Natural killer cell treated with Interleukin-12 subunit alpha and Interleukin-12 subunit beta and Interleukin-15 and Interleukin-18, amount 100 ng/mL, for 72 hours (primary cell): ENCODE results near the gene UPB1. TPM values are rescaled to one million over a fixed set of nuclear protein-coding genes. Genes with fewer than 3 reads are reported as not detected.
A peak's percentile ranks its signal among the peaks of the same experiment; 100 is the strongest.

Source experiments
- ATAC-seq, 2 donors: fragments of 150-1000 bp; cut with Tn5 transposase in 1 of 2; sonication (Bioruptor Pico), chemical (Tn5 transposase) in 1 of 2; 2 replicates each; pipeline ENCODE4 v1.10.0; 2021
- DNase-seq: peaks from one replicate; pipeline ENCODE4 v3.0.0; 2022; ENCODE audit warnings: low spot score
- H3K27ac Mint-ChIP-seq, 2 donors: 1 replicate in 1 of 2; 2 replicates in 1 of 2; pipeline ENCODE4 v1.8.0; 2022; ENCODE audit warnings: mixed read lengths in 2 of 2, mild to moderate bottlenecking in 1 of 2, moderate library complexity in 1 of 2
- H3K27me3 Mint-ChIP-seq, 2 donors: 1 replicate in 1 of 2; 2 replicates in 1 of 2; pipeline ENCODE4 v1.8.0; 2022; ENCODE audit warnings: mixed read lengths in 2 of 2
- H3K36me3 Mint-ChIP-seq: one replicate; pipeline ENCODE4 v1.8.0; 2022; ENCODE audit warnings: mixed read lengths
- H3K4me1 Mint-ChIP-seq, 2 donors: 1 replicate in 1 of 2; 2 replicates in 1 of 2; pipeline ENCODE4 v1.8.0; 2022; ENCODE audit warnings: low read depth in 2 of 2, mixed read lengths in 2 of 2, mild to moderate bottlenecking in 1 of 2
- H3K4me3 Mint-ChIP-seq: one replicate; pipeline ENCODE4 v1.8.0; 2022; ENCODE audit warnings: mixed read lengths
- H3K9me3 Mint-ChIP-seq: 2 replicates; pipeline ENCODE4 v1.8.0; 2022; ENCODE audit warnings: mixed read lengths
- total RNA-seq, 2 donors: library from RNA; stranded (reverse); gene quantifications; one replicate each; pipeline ENCODE4 v1.2.3, GENCODE V29; 2022

UPB1 gene
- total RNA-seq, 2 donors from 2014 or later: 0.84 to 1.9 TPM

GRCh38 chr22:24502541-24502940, 7.4 kb downstream of the UPB1 start:
- Mint-ChIP-seq H3K27ac (peak overlapping the region in 1 of 2 donors; percentile 84), H3K27me3 (no peaks in the 10 kb centered on the region), H3K4me3 (no peak overlapping the region), H3K4me1 (peaks cover 35 to 41% of the 10 kb centered on the region in 2 donors), H3K36me3 (no peaks in the 10 kb centered on the region), H3K9me3 (no peaks in the 10 kb centered on the region)
- DNase-seq: no peak
- ATAC-seq: no peak

DNA sequence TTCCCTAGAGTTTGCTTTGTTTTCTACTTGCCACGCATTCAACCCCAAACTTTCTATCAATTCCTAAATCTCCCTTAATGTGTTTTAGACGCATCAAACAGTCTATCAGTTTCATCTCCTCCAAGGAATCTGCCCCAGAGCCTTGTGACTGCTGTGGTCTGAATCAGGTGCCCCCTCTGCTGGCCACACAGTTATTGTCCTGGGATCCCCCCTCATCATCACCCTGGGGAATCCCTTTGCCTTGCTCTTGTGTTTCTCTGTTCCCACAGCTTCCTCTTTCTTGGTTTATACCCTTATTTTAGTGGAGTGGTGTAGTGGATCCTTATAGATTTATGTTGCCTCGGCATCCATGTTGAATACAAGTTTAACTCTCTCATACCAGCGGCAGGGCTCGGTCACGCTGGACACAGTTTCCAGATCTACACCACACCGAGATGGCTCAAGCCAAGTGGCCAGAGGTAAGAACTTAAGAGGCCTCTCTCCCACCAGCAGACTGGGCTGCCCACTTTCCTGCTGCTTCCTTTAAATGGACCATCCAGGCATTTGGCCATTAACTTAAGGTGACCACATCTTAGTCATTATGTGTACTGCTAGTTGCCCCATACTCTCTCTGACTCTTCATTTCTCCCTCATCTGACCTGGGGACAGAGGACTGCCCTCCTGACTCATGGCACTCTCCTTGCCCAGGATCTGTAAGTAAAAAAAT, 8.2 kb downstream of the UPB1 start:
- peak overlapping the region; percentile 23 for H3K4me3 Mint-ChIP-seq
- no peaks in the 10 kb centered on the region for H3K9me3 Mint-ChIP-seq
- H3K27ac Mint-ChIP-seq: peak overlapping the region; percentile 28 to 84
- no peaks in the 10 kb centered on the region for H3K27me3 Mint-ChIP-seq
- H3K36me3 Mint-ChIP-seq: no peaks in the 10 kb centered on the region
- ATAC-seq (peak; percentile 83 to 88), DNase-seq (peak; percentile 81)
- peaks cover 28 to 34% of the 10 kb centered on the region in 2 donors for H3K4me1 Mint-ChIP-seq

GRCh38 chr22:24503843-24504338, 8.8 kb downstream of the UPB1 start:
- ATAC-seq (peak in 1 of 2 donors; percentile 38), DNase-seq (no peak)
- no peaks in the 10 kb centered on the region for H3K27me3 Mint-ChIP-seq
- peak overlapping the region; percentile 28 to 84 for H3K27ac Mint-ChIP-seq
- H3K4me1 Mint-ChIP-seq: peaks cover 26 to 30% of the 10 kb centered on the region in 2 donors
- H3K4me3 Mint-ChIP-seq: peak overlapping the region; percentile 23
- no peaks in the 10 kb centered on the region for H3K36me3 Mint-ChIP-seq
- H3K9me3 Mint-ChIP-seq: no peaks in the 10 kb centered on the region

GRCh38 chr22:24504540-24504939, 9.4 kb downstream of the UPB1 start:
- no peaks in the 10 kb centered on the region for H3K27me3 Mint-ChIP-seq
- H3K9me3 Mint-ChIP-seq: no peaks in the 10 kb centered on the region
- H3K27ac Mint-ChIP-seq: peak overlapping the region in 1 of 2 donors; percentile 84
- no peak for ATAC-seq
- no peaks in the 10 kb centered on the region for H3K36me3 Mint-ChIP-seq
- H3K4me3 Mint-ChIP-seq: no peak overlapping the region
- H3K4me1 Mint-ChIP-seq: peaks cover 28 to 30% of the 10 kb centered on the region in 2 donors
- no peak for DNase-seq

- Mint-ChIP-seq H3K27me3 (no peaks in the 10 kb centered on the region), H3K4me1 (peaks cover 29 to 34% of the 10 kb centered on the region in 2 donors), H3K36me3 (no peaks in the 10 kb centered on the region), H3K9me3 (no peaks in the 10 kb centered on the region), H3K27ac (peak overlapping the region in 1 of 2 donors; percentile 84), H3K4me3 (no peak overlapping the region)
- no peak for ATAC-seq
- DNase-seq: no peak
Measured at GRCh38 chr22:24504956-24505736, 10.0 kb downstream of the UPB1 start.

GRCh38 chr22:24506802-24507438, 11.8 kb downstream of the UPB1 start:
- H3K27me3 Mint-ChIP-seq: no peaks in the 10 kb centered on the region

DNA sequence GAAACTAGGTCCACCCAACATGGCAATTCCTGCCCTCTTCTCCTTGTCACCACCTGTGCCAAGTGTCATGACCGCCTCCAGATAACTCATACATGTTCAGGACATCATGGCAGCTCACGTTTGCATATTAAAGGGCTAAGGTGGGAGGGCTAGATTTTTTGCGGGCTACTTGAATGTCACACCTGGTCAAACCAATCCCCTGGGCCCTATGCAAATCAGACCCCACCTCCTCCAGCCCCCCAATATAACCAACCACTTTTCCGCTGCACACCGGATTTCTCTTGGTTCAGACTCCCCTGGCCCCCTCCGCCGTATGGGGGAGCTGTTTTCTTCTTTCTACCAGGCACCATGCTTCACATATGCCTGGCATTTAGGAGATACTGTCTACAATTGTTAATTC, 12.6 kb downstream of the UPB1 start:
- DNase-seq (no peak), ATAC-seq (no peak)
- Mint-ChIP-seq H3K36me3 (no peaks in the 10 kb centered on the region), H3K9me3 (no peaks in the 10 kb centered on the region), H3K4me3 (no peak overlapping the region), H3K27me3 (no peaks in the 10 kb centered on the region), H3K4me1 (peaks cover 46 to 50% of the 10 kb centered on the region in 2 donors), H3K27ac (peak overlapping the region in 1 of 2 donors; percentile 5)

More at GRCh38 chr22:24506802-24507438, 11.8 kb downstream of the UPB1 start:
- Mint-ChIP-seq H3K36me3 (no peaks in the 10 kb centered on the region), H3K4me1 (peaks cover 45 to 50% of the 10 kb centered on the region in 2 donors), H3K9me3 (no peaks in the 10 kb centered on the region), H3K27ac (peak overlapping the region in 1 of 2 donors; percentile 66), H3K4me3 (no peak overlapping the region)
- DNase-seq (no peak), ATAC-seq (no peak)

GRCh38 chr22:24510637-24511625, 15.8 kb downstream of the UPB1 start:
- H3K36me3 Mint-ChIP-seq: no peaks in the 10 kb centered on the region
- peak overlapping the region; percentile 44 to 85 for H3K27ac Mint-ChIP-seq
- peaks cover 49 to 51% of the 10 kb centered on the region in 2 donors for H3K4me1 Mint-ChIP-seq
- H3K9me3 Mint-ChIP-seq: no peaks in the 10 kb centered on the region
- peak overlapping the region; percentile 69 for H3K4me3 Mint-ChIP-seq
- peak; percentile 69 to 80 for ATAC-seq
- no peaks in the 10 kb centered on the region for H3K27me3 Mint-ChIP-seq
- no peak for DNase-seq

- H3K27ac Mint-ChIP-seq: peak overlapping the region; percentile 44 to 85
- no peak for DNase-seq
- no peaks in the 10 kb centered on the region for H3K27me3 Mint-ChIP-seq
- peak overlapping the region; percentile 46 for H3K4me3 Mint-ChIP-seq
- no peaks in the 10 kb centered on the region for H3K9me3 Mint-ChIP-seq
- H3K36me3 Mint-ChIP-seq: no peaks in the 10 kb centered on the region
- no peak for ATAC-seq
- peaks cover 43 to 48% of the 10 kb centered on the region in 2 donors for H3K4me1 Mint-ChIP-seq
Measured at GRCh38 chr22:24512043-24512442, 16.9 kb downstream of the UPB1 start.

GRCh38 chr22:24513378-24514240, 18.5 kb downstream of the UPB1 start:
- peaks cover 43 to 51% of the 10 kb centered on the region in 2 donors for H3K4me1 Mint-ChIP-seq

GRCh38 chr22:24514241-24515026, 19.3 kb downstream of the UPB1 start:
- Mint-ChIP-seq H3K27me3 (no peaks in the 10 kb centered on the region), H3K27ac (peak overlapping the region in 1 of 2 donors; percentile 87), H3K36me3 (no peaks in the 10 kb centered on the region), H3K9me3 (no peaks in the 10 kb centered on the region), H3K4me1 (peaks cover 43 to 53% of the 10 kb centered on the region in 2 donors), H3K4me3 (peak overlapping the region; percentile 17)
- ATAC-seq (peak; percentile 50 to 68), DNase-seq (no peak)

More at GRCh38 chr22:24513378-24514240, 18.5 kb downstream of the UPB1 start:
- H3K4me3 Mint-ChIP-seq: peak overlapping the region; percentile 10
- H3K9me3 Mint-ChIP-seq: no peaks in the 10 kb centered on the region
- H3K36me3 Mint-ChIP-seq: no peaks in the 10 kb centered on the region
- DNase-seq: no peak
- no peak for ATAC-seq
- H3K27me3 Mint-ChIP-seq: no peaks in the 10 kb centered on the region
- H3K27ac Mint-ChIP-seq: peak overlapping the region in 1 of 2 donors; percentile 87
